Karpas-422 (cell line): ENCODE measurements around the gene THUMPD3. TPM values are rescaled to one million over a fixed set of nuclear protein-coding genes. Genes with fewer than 3 reads are reported as not detected.

ENCODE experiments used
- DNase-seq: peaks from one replicate; pipeline ENCODE4 v3.0.0-alpha.2; 2015
- H2AFZ ChIP-seq: fragments of 200-600 bp; sonication (generic); 2 replicates; pipeline ENCODE4 v1.6.1; 2014; ENCODE audit warnings: antibody characterized with exemption, low read length, mixed read lengths
- H3K27ac ChIP-seq: fragments of 200-600 bp; sonication (generic); 2 replicates; pipeline ENCODE4 v1.5.1; 2014; ENCODE audit warnings: mild to moderate bottlenecking, low read length, moderate library complexity
- H3K27me3 ChIP-seq: fragments of 200-600 bp; sonication (generic); 2 replicates; pipeline ENCODE4 v1.6.1; 2014; ENCODE audit warnings: low read length, mixed read lengths
- H3K36me3 ChIP-seq: fragments of 200-600 bp; sonication (generic); 2 replicates; pipeline ENCODE4 v1.6.1; 2014; ENCODE audit warnings: low read length, mixed read lengths; ENCODE audit not compliant: insufficient read depth
- H3K4me1 ChIP-seq: fragments of 200-600 bp; sonication (generic); 2 replicates; pipeline ENCODE4 v1.6.1; 2014; ENCODE audit warnings: mild to moderate bottlenecking, low read length, mixed read lengths
- H3K4me2 ChIP-seq: fragments of 200-600 bp; sonication (generic); 2 replicates; pipeline ENCODE4 v1.6.1; 2014; ENCODE audit warnings: low read length, low read depth, mild to moderate bottlenecking; ENCODE audit not compliant: poor library complexity, severe bottlenecking
- H3K4me3 ChIP-seq: fragments of 200-600 bp; sonication (generic); 2 replicates; pipeline ENCODE4 v1.5.1; 2014; ENCODE audit warnings: mild to moderate bottlenecking, antibody characterized with exemption, low read length, mixed read lengths
- H3K79me2 ChIP-seq: fragments of 200-600 bp; sonication (generic); 2 replicates; pipeline ENCODE4 v1.6.1; 2014; ENCODE audit warnings: mild to moderate bottlenecking, low read length, mixed read lengths
- H3K9ac ChIP-seq: fragments of 200-600 bp; sonication (generic); 2 replicates; pipeline ENCODE4 v1.6.0; 2014; ENCODE audit warnings: low read length
- H3K9me2 ChIP-seq: fragments of 200-600 bp; sonication (generic), shearing (Covaris generic); replicated peaks from 2 replicates; pipeline ENCODE4 v1.6.0; 2014; ENCODE audit warnings: mild to moderate bottlenecking, low read length, moderate library complexity; ENCODE audit not compliant: insufficient read depth
- H3K9me3 ChIP-seq: fragments of 300-700, 200-600 bp; sonication (generic); 2 replicates; pipeline ENCODE4 v1.6.1; 2014; ENCODE audit warnings: low read length, mixed read lengths
- H4K20me1 ChIP-seq: fragments of 200-600 bp; sonication (generic); 2 replicates; pipeline ENCODE4 v1.6.1; 2014; ENCODE audit warnings: mild to moderate bottlenecking, antibody characterized with exemption, low read length, low read depth; ENCODE audit not compliant: insufficient read depth
- total RNA-seq: library from RNA; depleted of rRNA; stranded (reverse); fragments of >200 nt; shearing (Covaris generic); gene quantifications from 2 replicates; pipeline ENCODE4 v1.2.3, GENCODE V29; 2014; ENCODE audit warnings: low replicate concordance

Gene THUMPD3
- total RNA-seq, 1 experiment from 2014 or later = 28.2 TPM

- peak within 1 kb of the TSS; percentile 94 for H3K4me2 ChIP-seq
- peaks cover 88% of the 10 kb centered on the region for H3K79me2 ChIP-seq
- H3K9me3 ChIP-seq = no peaks in the 10 kb centered on the region
- peak within 1 kb of the TSS; percentile 96 for H3K4me3 ChIP-seq
- no peaks in the 10 kb centered on the region for H3K9me2 ChIP-seq
- H4K20me1 ChIP-seq = peaks cover 71% of the 10 kb centered on the region
- H3K27me3 ChIP-seq = no peaks in the 10 kb centered on the region
- peak; percentile 99 for DNase-seq
- peaks cover 59% of the 10 kb centered on the region for H3K4me1 ChIP-seq
- H3K9ac ChIP-seq = peak within 1 kb of the TSS; percentile 97
- H3K27ac ChIP-seq = peak within 1 kb of the TSS; percentile 87
- peaks cover 30% of the 10 kb centered on the region for H3K36me3 ChIP-seq
- no peak within 1 kb of the TSS for H2AFZ ChIP-seq
These were observed 34.6 kb downstream of the THUMPD3 start, which contains the start of gene SETD5 for GRCh38 chr3:9397332-9397905. Gene SETD5, plus strand, starts transcription at chr3:9397615. Its CDS starts 31,324 bp downstream, at chr3:9428939.

GRCh38 chr3:9397906-9398699 lies 35.2 kb downstream of the THUMPD3 start:
- peaks cover 71% of the 10 kb centered on the region for H4K20me1 ChIP-seq
- H3K27me3 ChIP-seq = no peaks in the 10 kb centered on the region
- H3K4me3 ChIP-seq = peak overlapping the region; percentile 96
- H3K9me3 ChIP-seq = no peaks in the 10 kb centered on the region
- peaks cover 88% of the 10 kb centered on the region for H3K79me2 ChIP-seq
- H3K9me2 ChIP-seq = no peaks in the 10 kb centered on the region
- H3K4me2 ChIP-seq = peak overlapping the region; percentile 94
- H3K36me3 ChIP-seq = peaks cover 23% of the 10 kb centered on the region
- peak overlapping the region; percentile 97 for H3K9ac ChIP-seq
- DNase-seq = peak; percentile 72
- H3K27ac ChIP-seq = peak overlapping the region; percentile 82
- peaks cover 64% of the 10 kb centered on the region for H3K4me1 ChIP-seq
- H2AFZ ChIP-seq = no peak overlapping the region

GRCh38 chr3:9398700-9399336 lies 36.0 kb downstream of the THUMPD3 start:
- Histone ChIP-seq H3K4me2 (peak overlapping the region; percentile 94), H3K4me1 (peaks cover 69% of the 10 kb centered on the region), H3K9ac (peak overlapping the region; percentile 97), H3K9me2 (no peaks in the 10 kb centered on the region), H3K36me3 (peaks cover 16% of the 10 kb centered on the region), H3K27ac (peak overlapping the region; percentile 82), H3K9me3 (no peaks in the 10 kb centered on the region), H3K4me3 (peak overlapping the region; percentile 96), H3K27me3 (no peaks in the 10 kb centered on the region), H3K79me2 (peaks cover 88% of the 10 kb centered on the region), H4K20me1 (peaks cover 72% of the 10 kb centered on the region), H2AFZ (no peak overlapping the region)
- peak; percentile 70 for DNase-seq

GRCh38 chr3:9399337-9399703 lies 36.5 kb downstream of the THUMPD3 start:
- Histone ChIP-seq H3K27me3 (no peaks in the 10 kb centered on the region), H3K27ac (peak overlapping the region; percentile 16; the same call in 1 of the 2 replicates), H3K9ac (peak overlapping the region; percentile 97), H3K9me2 (no peaks in the 10 kb centered on the region), H3K4me1 (peaks cover 70% of the 10 kb centered on the region), H3K9me3 (no peaks in the 10 kb centered on the region), H3K4me2 (peak overlapping the region; percentile 94), H2AFZ (no peak overlapping the region), H3K36me3 (peaks cover 11% of the 10 kb centered on the region), H3K4me3 (peak overlapping the region; percentile 96), H4K20me1 (peaks cover 71% of the 10 kb centered on the region), H3K79me2 (peaks cover 88% of the 10 kb centered on the region)
- DNase-seq = no peak

- Histone ChIP-seq H4K20me1 (peaks cover 70% of the 10 kb centered on the region), H3K4me2 (peak overlapping the region; percentile 94), H2AFZ (no peak overlapping the region), H3K9ac (peak overlapping the region; percentile 97), H3K27ac (peak overlapping the region; percentile 33), H3K36me3 (peaks cover 7% of the 10 kb centered on the region), H3K4me1 (peaks cover 70% of the 10 kb centered on the region), H3K9me2 (no peaks in the 10 kb centered on the region), H3K4me3 (peak overlapping the region; percentile 96), H3K9me3 (no peaks in the 10 kb centered on the region), H3K27me3 (no peaks in the 10 kb centered on the region), H3K79me2 (peaks cover 88% of the 10 kb centered on the region)
- peak; percentile 76 for DNase-seq
These were observed 36.9 kb downstream of the THUMPD3 start for GRCh38 chr3:9399746-9400145.

GRCh38 chr3:9400616-9401015 lies 37.8 kb downstream of the THUMPD3 start:
- Histone ChIP-seq H4K20me1 (peaks cover 68% of the 10 kb centered on the region), H3K27ac (peak overlapping the region; percentile 33), H3K4me1 (peaks cover 70% of the 10 kb centered on the region)

GRCh38 chr3:9401986-9402385 lies 39.1 kb downstream of the THUMPD3 start:
- peaks cover 94% of the 10 kb centered on the region for H3K79me2 ChIP-seq
- no peak for DNase-seq
- no peaks in the 10 kb centered on the region for H3K9me3 ChIP-seq
- peak overlapping the region; percentile 18; the same call in 1 of the 2 replicates for H3K4me3 ChIP-seq
- no peaks in the 10 kb centered on the region for H3K27me3 ChIP-seq
- H3K9ac ChIP-seq = no peak overlapping the region
- H3K27ac ChIP-seq = no peak overlapping the region
- peaks cover 81% of the 10 kb centered on the region for H3K4me1 ChIP-seq
- H3K4me2 ChIP-seq = peak overlapping the region; percentile 94
- no peaks in the 10 kb centered on the region for H3K9me2 ChIP-seq
- no peaks in the 10 kb centered on the region for H3K36me3 ChIP-seq
- H4K20me1 ChIP-seq = peaks cover 76% of the 10 kb centered on the region
- H2AFZ ChIP-seq = no peak overlapping the region

More at GRCh38 chr3:9400616-9401015, 37.8 kb downstream of the THUMPD3 start:
- H3K4me3 ChIP-seq = peak overlapping the region; percentile 96
- no peaks in the 10 kb centered on the region for H3K36me3 ChIP-seq
- H2AFZ ChIP-seq = no peak overlapping the region
- H3K27me3 ChIP-seq = no peaks in the 10 kb centered on the region
- no peak for DNase-seq
- H3K79me2 ChIP-seq = peaks cover 88% of the 10 kb centered on the region
- H3K9me3 ChIP-seq = no peaks in the 10 kb centered on the region
- peak overlapping the region; percentile 94 for H3K4me2 ChIP-seq
- no peaks in the 10 kb centered on the region for H3K9me2 ChIP-seq
- peak overlapping the region; percentile 40 for H3K9ac ChIP-seq
